ENCODE measurements around the gene PDXDC1. TPM values are rescaled to one million over a fixed set of nuclear protein-coding genes. Genes with fewer than 3 reads are reported as not detected.
"Not testable (repeated sequence)": the region's sequence is repeated elsewhere in the genome, so short reads cannot be mapped to it uniquely, and the experiment has no call there.

PDXDC1 gene
- total RNA-seq, 1 experiment from 2014 or later: 40.4 TPM

GRCh38 chr16:15130256-15130932 is 155.6 kb downstream of the PDXDC1 start:
- DNase-seq (ENCODE audit: extremely low read depth, low read depth): not testable (repeated sequence)

GRCh38 chr16:15130943-15131700 is 156.3 kb downstream of the PDXDC1 start:
- not testable (repeated sequence) for DNase-seq (ENCODE audit: extremely low read depth, low read depth)

- not testable (repeated sequence) for DNase-seq (ENCODE audit: extremely low read depth, low read depth)
These were observed 158.0 kb downstream of the PDXDC1 start for GRCh38 chr16:15132719-15133428.

- not testable (repeated sequence) for DNase-seq (ENCODE audit: extremely low read depth, low read depth)
These were observed 158.7 kb downstream of the PDXDC1 start for GRCh38 chr16:15133554-15133953.

GRCh38 chr16:15134752-15135482 is 160.1 kb downstream of the PDXDC1 start:
- DNase-seq (ENCODE audit: extremely low read depth, low read depth): not testable (repeated sequence)

- not testable (repeated sequence) for DNase-seq (ENCODE audit: extremely low read depth, low read depth)
These were observed 160.9 kb downstream of the PDXDC1 start for GRCh38 chr16:15135483-15136360.

- DNase-seq (ENCODE audit: extremely low read depth, low read depth): not testable (repeated sequence)
These were observed 162.7 kb downstream of the PDXDC1 start for GRCh38 chr16:15137514-15137913.

GRCh38 chr16:15140444-15141365 is 165.9 kb downstream of the PDXDC1 start:
- not testable (repeated sequence) for DNase-seq (ENCODE audit: extremely low read depth, low read depth)

GRCh38 chr16:15141586-15141985 is 166.8 kb downstream of the PDXDC1 start:
- no peak for DNase-seq (ENCODE audit: extremely low read depth, low read depth)

GRCh38 chr16:15142107-15142890 is 167.5 kb downstream of the PDXDC1 start:
- not testable (repeated sequence) for DNase-seq (ENCODE audit: extremely low read depth, low read depth)

GRCh38 chr16:15142891-15143600 is 168.2 kb downstream of the PDXDC1 start:
- DNase-seq (ENCODE audit: extremely low read depth, low read depth): not testable (repeated sequence)

GRCh38 chr16:15143601-15144091 is 168.8 kb downstream of the PDXDC1 start:
- not testable (repeated sequence) for DNase-seq (ENCODE audit: extremely low read depth, low read depth)

- not testable (repeated sequence) for DNase-seq (ENCODE audit: extremely low read depth, low read depth)
These were observed 169.3 kb downstream of the PDXDC1 start for GRCh38 chr16:15144092-15144631.

GRCh38 chr16:15144781-15145417 is 170.1 kb downstream of the PDXDC1 start:
- not testable (repeated sequence) for DNase-seq (ENCODE audit: extremely low read depth, low read depth)

GRCh38 chr16:15145418-15146263 is 170.8 kb downstream of the PDXDC1 start:
- DNase-seq (ENCODE audit: extremely low read depth, low read depth): not testable (repeated sequence)

Measured in NCI-H460 (cell line).